Esophagus muscularis mucosa (tissue), 3 donors: ENCODE results near the gene GOPC.

Experiments used
- CTCF ChIP-seq, 3 experiments: fragments of 200-600 bp in 2 of 3; fragments of 450-650 bp in 1 of 3; sonication (generic) in 2 of 3; IDR thresholded peaks; one replicate each; pipeline ENCODE4 v1.5.1; 2017 to 2019; ENCODE audit warnings: antibody characterized with exemption in 3 of 3, mild to moderate bottlenecking in 2 of 3, moderate library complexity in 1 of 3
- POLR2A ChIP-seq: fragments of 450-650 bp; IDR thresholded peaks from one replicate; pipeline ENCODE4 v1.6.1; 2017; ENCODE audit warnings: antibody characterized with exemption, moderate library complexity, mild to moderate bottlenecking, low read depth

GRCh38 chr6:117549611-117550010 is 52.7 kb downstream of the GOPC start:
- TF ChIP-seq CTCF (IDR thresholded peaks at IDR 0.05) (no peak), POLR2A (no peak)
